NCI-H524 (cell line): ENCODE results near the gene PCSK6.

Source experiments
- DNase-seq, 2 experiments: peaks; one replicate each; lab custom pipeline; 2025; lab: John Stamatoyannopoulos, UW

The PCSK6 gene

DNA sequence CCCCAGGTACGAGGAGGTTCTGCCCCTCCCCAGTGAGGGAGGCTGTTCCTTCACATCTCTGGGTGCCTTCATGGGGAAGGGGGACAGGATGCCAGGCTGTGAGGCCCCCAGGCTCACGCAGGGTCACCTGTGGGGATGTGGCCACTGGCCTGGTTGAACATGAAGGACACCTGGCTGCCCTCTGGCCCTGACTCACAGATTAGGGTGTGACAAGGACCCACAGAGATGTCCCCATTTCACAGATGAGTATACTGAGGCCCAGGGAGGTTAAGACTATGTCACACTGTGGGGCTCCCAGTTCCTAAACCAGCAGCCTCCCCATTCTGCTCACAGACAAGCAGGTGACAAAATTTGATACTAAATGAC lies 42.4 kb downstream of the PCSK6 start:
- no peak for DNase-seq

DNA sequence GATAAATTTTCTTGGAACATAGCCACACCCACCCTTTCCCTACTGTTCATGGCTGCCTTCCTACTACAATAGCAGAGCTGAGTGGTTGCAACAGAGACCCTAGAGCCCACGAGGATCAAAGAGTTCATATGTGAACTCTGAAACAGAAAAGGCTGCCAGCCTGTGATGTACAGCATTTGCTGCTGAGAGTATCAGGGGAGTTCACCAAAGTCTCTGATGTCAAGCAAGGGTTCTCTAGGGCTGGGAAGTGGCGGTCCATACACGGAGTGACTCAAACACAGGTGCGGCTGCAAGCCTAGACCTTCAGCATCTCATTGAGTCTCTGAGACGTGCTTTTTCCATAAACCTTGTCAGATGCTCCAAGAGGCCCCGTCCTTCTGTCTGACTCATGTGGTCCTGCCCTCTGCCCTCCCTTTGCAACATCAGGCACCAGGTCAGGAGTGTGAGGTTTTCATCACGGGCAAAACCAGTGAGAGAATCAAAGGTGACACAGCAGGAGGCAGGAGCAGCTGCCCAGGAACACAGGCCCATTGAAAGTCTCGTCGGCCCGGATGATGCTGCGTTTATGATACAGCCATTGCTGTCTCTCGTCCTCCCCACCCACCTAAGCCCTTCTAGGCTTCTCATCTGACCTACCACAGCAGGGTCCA lies 42.9 kb downstream of the PCSK6 start:
- DNase-seq, result no peak

DNA sequence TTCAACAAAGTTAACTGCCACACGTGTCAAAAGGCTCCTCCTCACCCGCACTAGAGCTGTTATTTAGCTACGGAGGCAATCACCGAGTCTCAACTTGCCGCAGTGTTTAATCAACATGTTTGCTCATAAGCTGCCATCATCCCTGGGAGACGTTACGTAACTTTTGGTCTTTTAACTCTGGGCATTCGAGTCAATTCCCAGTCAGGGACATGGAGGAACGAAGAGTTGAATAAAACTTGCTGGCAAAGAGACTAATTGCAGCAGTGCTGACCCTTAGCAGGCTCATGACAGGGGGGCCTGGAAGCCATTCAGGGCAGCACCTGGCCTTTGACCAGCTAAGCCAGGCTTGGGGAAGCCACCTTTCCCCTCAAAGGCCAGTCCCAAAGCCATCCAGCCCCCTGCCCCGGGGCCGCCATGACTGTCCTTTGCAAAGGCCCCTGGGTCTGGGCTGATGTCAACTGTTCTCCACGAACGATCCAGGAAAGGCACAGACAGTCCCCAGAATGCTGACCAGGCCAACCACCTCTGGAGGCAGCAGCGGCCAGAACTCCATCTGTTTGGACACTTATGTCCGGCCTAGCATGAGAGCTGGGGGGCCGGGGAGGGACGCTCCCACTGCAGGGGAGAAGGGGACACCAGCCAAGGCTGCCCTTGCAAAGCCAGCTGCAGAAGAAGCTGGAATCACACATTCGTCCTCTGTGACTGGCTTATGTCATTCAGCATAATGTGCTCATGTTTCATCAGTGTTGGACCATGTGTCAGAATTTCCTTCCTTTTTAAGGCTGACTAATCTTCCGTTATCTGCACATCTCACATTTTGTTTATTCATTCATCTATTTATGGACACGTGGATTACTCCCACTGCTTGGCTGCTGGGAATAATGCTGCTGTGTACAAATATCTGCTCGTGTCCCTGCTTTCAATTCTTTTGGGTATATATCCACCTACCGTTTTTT lies 43.7 kb downstream of the PCSK6 start:
- DNase-seq, result no peak

DNA sequence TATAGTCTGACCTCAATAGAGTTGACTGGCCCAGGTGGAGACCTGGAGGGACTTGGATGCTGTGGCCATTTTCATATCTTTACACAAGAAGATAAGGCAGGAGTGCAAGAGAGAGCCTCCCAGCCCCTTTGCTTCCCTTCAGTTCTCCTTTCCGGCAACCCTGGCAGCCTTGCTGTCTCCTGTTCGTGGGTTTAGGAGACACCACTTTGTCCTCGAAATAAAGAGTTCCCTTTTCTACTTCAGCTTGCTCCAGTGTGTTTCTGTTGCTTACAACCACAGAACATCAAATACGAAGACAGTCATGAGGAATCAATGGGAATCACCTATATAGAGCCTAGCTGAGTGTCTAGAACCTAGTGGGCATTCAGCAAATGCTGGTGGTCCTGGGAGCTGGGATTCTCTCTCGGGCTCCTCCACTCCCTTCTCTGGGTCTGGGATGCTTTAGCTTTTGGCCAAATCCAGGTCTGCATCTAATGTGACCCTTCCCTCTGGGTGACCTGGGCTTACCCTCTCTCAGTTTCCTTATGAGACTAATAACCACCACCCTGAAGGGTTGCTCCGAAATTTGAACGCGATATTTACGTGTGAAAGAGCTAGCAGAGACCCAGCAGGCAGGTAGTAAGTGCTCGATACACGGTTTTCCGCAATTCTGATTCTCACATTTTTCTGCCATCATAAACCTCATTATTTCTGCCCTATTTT lies 44.5 kb downstream of the PCSK6 start:
- no peak for DNase-seq

DNA sequence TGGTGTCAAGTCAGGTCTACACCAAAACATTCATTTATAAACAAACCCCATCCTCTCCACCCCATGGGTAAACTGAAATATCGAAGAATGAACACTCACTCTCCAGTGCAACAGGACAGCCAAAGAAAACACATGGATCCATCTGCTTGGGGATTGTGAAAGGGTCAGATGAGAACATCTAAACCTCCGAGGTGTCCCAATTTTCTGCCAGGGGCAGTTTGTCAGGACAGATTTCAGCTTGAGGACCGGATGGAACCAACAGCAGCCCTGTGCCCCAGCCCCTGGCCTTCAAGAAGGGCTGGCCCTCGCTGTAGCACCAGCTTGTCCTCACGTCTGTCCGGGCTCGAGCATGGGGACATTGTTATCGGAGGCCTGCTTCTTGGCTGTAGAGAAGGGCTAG lies 45.5 kb downstream of the PCSK6 start:
- no peak for DNase-seq

DNA sequence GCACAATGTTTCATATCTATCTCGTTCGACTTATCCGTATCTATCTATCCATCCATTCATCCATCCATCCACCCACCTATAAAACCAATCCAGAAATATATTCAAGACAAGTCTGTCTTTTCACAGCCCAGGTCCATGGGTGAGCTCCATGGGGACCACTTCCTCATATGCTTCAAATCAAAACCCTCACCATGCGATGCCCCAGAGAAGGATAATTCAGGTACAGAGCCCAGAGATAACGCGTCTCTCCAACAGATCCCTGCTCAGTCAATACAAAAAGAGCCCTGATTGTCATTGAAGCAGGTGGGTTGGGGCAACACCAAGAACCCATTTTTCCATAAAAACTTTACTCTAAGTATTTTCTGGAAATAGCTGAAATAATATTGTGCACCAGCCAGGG lies 47.2 kb downstream of the PCSK6 start:
- no peak for DNase-seq

DNA sequence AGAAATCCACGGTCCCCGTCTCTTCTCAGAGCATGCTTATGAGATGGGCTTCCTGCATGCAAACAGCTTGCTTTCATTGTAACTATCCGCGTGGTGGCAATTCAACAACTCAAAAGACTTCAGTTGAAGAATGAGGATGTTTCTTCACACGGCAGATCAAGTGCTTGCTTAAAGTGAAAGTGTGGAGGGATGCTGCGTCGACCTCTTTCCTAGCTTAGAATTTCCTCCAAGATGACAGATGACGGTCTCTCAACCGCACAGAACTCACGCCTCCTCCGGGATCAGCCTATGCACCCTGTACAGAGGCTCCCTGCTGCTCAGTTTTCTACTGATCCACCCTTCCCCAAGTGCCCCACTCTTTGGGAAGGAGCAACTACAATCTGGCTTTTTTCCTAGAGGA lies 47.8 kb downstream of the PCSK6 start:
- no peak for DNase-seq

DNA sequence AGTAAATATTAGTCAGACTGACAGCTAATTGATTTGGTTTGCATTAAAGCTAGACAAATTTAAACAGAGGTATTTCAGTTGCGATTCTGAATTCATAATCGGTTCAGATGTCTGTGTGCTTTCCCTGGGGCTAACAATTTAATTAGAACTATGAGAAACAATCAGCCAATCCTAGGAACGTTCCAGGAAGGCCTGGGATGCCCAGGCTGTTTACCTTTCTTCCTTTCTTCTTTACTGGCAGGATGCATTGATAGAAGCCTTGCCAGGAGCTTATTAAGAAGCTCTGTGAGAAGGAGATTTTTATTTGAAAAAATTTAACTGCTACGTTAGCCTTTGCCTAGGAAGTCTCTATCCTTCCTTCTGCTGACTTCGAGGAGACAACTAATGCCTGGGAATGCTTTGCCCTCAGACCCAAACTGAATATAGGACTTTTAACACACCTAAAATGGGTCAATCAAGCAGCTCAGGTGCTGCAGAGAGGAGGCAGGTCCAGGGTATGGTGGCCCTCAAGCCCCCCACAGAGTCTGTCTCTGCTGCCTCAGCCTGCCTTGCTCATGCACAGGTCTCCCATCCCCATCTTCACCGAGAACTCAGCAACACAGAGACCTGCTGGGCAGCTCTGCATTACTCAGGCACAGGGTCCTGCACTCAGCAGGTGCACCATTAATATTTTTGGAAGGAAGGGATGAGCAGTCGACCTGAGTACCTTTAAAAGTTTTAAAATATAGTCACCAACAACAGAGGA lies 48.5 kb downstream of the PCSK6 start:
- DNase-seq, result no peak

DNA sequence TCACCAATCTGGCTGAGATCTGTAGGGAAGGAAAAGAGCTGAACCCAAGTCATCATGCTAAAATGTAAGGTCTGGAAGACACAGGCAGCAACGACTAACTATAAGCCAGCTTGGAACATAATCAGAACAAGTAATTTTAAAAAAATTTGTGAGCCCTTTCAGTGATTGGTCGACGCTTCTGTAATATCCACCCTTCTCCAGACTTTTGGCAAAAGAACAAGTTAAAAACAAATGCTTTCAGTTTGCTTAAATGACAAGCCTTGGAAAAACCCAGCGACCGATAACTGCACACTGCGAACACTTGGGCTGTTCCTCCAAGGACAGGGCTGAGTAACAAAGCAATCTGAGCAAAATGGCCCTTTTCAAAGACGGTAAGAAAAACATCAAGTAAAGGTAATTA lies 49.6 kb downstream of the PCSK6 start:
- DNase-seq, result no peak

DNA sequence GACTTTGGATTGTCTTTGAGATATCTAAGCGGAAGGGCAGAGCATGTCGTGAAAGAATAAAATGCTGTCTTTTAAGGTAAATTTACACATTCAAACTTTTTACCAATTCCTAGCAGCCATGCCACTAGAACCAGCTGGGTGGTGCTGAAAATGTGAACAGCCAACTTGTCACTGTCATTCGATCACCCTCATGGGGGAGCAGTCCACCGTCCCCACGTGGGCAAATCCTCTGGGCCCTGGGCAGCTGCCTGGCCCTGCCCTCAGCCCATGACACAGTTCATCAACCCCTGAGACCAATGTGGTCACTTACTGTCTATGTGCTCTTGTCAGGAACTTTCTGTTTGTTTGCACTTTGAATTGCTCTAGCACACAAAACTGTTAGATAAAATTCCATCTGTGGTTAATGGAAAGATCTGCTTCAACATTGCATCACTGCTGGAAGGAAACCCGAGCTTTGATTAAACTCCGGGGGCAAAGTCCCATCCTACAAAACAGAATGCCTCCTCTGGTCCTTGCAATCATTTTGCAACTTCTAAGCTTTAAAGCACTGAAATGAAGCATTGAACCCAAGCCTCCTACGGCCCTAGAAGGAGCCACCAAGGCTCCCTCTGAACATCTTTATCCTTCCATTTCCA lies 50.1 kb downstream of the PCSK6 start:
- DNase-seq, result no peak

DNA sequence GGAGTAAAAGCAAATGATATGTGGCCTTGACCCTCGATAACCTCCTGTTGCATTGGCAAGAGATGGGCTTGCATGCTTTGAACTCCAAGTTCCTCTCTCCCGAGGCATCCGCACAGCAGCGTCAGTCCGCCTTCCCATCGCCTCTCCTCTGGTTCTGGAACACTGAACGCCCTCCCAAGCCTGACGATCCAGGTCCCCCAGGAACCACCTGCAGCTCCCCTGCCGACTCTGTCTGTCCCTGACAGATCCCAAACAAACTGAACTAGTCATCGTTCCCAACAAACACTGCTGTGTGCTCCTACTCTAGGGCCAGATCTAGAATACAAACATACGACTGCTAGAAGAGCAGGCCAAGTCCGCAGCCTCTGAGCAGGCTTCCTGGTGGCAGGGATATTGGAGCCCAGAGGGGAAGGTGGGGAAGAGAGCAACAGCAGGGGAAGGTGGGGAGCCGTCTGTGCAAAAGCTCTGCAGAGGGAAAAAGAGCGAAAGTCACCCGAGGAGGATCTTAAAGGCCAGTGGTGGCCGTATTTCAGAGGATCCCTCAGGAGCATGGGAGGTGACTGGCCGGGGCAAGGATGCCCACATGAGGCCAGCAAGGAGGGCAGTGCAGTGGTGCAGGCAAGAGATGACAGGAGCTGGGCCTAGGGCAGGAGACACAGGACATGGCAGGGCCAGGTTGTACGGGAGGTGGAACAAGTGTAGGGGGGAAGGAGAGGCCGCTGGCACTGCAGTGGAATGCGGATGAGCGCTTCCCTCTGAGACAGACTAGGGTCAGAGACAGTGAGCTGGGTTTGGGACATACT lies 50.8 kb downstream of the PCSK6 start:
- no peak for DNase-seq

DNA sequence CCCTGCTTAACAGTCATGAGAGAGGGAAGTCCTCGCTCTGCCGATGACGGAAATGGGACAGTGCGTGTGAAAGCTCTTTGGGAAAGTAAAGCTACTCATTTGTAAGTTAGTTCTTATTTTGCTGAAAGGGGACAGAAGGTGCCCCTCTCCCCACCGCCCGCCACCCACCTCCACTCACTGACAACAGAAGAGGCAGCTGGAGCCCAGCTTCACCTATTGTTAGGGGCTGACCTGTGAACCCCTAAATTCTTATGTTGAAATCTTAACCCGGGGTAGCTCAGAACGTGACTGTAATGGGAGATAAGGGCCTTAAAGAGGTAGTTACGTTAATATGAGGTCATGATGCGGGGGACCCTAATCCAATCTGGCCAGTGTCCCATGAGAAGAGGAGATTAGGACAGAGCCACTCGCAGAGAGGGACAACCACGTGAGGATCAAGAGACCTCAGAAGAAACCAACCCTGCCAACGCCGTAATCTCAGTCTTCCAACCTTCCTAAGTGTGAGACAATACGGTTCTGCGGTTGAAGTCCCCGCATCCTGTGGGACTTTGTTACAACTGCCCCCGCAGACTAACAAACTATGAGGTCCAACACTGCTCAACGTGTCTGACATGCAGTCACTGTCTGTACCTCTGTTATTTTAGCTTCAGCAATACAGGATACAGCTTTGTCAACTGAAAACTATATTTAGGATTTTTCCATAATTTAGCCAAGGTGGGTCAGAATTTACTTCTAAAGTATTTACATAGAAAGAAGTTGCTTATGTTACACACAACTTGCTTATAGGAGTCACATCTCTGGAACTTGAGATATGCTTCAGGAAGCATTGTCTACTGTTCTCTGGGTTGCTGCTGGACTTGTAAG lies 51.7 kb downstream of the PCSK6 start:
- DNase-seq, result no peak

DNA sequence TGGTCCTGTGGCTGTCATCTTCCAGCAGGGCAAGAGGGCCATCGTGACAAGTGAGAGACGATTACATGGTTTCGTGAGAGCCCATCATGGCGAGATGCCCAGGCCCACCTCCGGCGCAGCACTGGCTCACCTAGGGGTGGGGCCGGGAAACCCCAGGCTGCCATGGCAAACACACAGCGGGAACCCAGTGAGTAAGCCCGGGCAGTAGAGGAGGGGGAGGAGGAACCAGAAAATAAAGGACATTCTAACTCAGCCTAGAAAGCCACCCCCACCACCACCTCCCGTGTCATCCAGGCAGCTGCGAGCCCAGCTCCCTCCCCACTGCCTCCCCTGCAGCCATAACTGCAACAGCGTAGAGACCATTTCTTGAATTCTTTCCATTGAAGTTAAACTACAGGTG lies 52.3 kb downstream of the PCSK6 start:
- no peak for DNase-seq

DNA sequence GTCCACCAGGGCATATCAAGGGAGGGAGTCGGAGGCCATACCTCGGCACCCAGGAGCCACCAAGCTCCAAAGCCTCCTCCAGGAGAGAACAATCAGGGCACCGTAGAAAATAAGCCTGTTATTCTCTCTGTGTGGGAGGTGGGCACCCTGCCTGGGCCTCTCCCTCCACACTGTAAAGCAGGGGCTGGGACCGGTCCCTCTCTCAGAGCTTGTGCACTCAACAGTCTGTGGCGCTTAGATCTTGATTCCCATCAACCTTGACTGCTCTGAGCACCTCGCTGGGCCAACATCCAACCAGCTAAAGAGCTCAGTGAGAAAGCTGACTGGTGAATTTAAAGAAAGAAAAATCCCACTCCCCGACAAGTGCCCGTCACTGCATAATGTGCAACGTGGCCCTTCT lies 53.0 kb downstream of the PCSK6 start:
- no peak for DNase-seq

DNA sequence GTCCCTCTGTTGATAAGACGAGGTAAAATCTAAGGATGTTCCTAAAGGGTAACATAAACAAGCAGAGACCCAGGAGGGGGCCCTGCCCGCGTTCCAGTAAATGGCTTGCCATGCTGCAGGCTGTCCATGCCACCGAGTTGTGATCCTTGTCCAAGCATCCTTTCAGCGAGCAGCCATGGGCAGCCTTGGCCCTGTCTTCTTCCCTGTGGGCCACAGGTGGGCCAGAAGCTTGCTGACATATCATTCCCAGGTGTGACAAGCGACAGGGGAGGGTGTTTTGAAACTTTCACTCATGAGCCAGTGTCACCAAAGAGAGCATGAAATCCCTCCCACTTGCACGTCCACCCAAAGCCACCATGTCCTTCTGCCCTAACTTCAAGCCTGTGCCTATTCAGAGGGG lies 53.7 kb downstream of the PCSK6 start:
- DNase-seq, result no peak

DNA sequence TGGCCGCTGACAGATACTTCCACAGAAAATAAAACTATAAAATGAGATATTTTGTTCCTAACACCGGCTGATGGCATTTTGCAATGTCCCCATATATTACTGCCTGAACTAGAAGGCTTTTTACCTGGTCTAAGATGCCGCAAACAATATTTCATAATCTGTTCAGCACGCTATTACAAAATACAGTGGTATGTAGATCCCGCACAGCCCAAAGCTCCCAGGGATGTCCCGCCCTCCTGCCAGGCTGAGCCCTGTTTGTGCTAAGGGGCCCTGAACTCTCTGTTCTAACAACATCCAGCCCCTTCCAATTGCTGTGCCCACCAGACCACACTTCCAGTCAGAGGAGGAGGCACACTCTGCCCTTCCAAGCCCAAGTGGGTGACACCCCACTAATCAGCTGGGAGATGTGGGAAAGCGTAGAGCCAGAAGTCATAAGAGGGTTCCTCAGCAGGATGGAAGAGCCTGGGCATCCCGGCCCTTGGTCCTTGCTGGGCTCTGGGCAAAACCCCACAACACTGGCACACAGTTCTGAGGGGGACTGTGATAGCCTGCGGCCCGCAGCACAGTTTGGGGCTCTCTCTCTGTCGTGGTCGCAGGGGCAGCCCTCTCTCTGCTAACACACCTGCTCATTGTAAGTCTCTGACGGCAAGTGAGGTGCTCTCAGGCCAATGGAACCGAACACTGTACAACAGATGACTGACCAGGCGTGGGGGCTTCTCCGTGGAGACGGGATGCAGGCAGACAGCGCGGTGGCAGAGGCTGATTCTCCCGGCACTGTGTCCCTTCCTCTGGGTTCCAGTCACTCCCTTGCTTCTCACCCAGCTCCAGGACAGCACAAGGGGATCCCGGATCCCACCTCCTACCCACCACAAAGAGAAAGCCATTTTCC lies 55.2 kb downstream of the PCSK6 start:
- no peak for DNase-seq

DNA sequence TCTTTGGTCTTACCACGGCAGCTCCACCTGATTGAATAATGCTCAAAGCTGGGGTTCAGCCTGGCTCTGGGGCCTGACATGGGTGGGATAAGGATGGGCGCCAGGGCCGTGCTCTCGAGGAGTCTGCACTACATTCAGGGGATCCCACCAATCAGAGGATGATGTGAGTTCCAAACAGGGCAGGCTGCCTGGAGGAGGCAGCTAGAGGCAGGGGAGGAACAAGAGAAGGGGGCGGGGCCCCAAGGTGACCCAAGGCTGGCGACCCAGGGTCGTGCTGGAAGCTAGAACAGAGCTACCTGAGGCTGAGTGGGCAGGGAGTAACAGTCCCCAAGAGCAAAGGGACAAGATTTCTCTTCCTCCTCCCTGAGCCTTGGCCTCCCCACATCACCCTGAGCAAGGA lies 56.1 kb downstream of the PCSK6 start:
- DNase-seq, result no peak

DNA sequence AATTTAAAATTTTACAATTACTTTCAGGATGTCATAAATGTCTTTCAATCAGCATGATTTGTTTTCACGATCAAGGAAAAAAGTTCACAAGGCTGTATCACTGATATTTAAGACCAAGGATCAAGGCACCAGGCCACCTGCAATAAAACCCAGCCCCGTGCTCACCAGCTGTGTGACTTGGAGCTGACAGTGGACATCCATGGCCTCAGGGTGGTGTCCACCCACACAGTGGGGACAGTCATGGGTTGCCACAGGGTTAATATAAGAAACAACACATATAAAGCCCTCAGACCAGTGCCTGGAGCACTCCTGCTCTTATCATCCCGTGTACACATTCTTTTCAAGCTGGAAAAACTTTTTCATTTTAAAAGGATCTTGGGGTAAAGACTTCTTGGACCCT lies 56.5 kb downstream of the PCSK6 start:
- DNase-seq, result no peak

DNA sequence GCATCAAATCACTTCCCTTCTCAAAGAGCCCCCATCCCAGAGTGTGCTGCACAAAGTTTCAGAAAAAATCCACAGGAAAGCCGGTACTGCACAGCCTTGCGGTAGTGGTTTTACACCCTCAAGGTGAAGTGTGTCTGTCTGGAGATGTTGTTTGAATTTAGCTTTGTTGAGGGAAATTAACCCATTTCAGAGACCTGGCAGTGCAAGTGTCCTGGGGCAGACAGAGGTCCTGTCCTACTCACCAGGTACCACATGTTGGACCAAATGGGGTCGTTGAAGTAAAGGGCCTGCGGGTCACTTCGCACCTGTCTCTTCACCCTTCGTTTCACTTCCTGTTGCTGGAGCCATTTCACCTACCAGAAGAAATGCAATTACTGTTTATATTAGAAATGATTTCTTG lies 57.8 kb downstream of the PCSK6 start:
- DNase-seq, result no peak
